Chondrocyte (in vitro differentiated cells): ENCODE results near the gene GLI3. TPM values are rescaled to one million over a fixed set of nuclear protein-coding genes. Genes with fewer than 3 reads are reported as not detected.

Source experiments
- DNase-seq: peaks from one replicate; pipeline ENCODE4 v3.0.0; 2021; ENCODE audit warnings: mixed read lengths, low spot score
- H3K27ac Mint-ChIP-seq: one replicate; pipeline ENCODE4 v1.8.0; 2021; ENCODE audit warnings: mild to moderate bottlenecking, moderate library complexity, mixed read lengths; ENCODE audit not compliant: unreplicated experiment
- H3K27me3 Mint-ChIP-seq: 2 replicates; pipeline ENCODE4 v1.8.0; 2021; ENCODE audit warnings: low read depth, mixed read lengths
- H3K36me3 Mint-ChIP-seq: 2 replicates; pipeline ENCODE4 v1.8.0; 2021; ENCODE audit warnings: low read depth, mixed read lengths
- H3K4me1 Mint-ChIP-seq: 2 replicates; pipeline ENCODE4 v1.8.0; 2021; ENCODE audit warnings: low read depth, mild to moderate bottlenecking, mixed read lengths
- H3K4me3 Mint-ChIP-seq: one replicate; pipeline ENCODE4 v1.8.0; 2021; ENCODE audit warnings: mild to moderate bottlenecking, moderate library complexity, mixed read lengths; ENCODE audit not compliant: unreplicated experiment
- H3K9me3 Mint-ChIP-seq: 2 replicates; pipeline ENCODE4 v1.8.0; 2021; ENCODE audit warnings: low read depth, mixed read lengths
- total RNA-seq: library from RNA; stranded (reverse); gene quantifications from 3 replicates; pipeline ENCODE4 v1.2.1, GENCODE V29; 2021
- TF ChIP-seq, protein P1 (sequence below): fragments of 200-600 bp; sonication (generic); IDR thresholded peaks from 2 replicates; pipeline ENCODE4 v1.5.0; 2021; ENCODE audit warnings: antibody characterized with exemption, mild to moderate bottlenecking, moderate library complexity

Gene GLI3
- total RNA-seq, 1 donor from 2014 or later = 11.7 TPM

DNA sequence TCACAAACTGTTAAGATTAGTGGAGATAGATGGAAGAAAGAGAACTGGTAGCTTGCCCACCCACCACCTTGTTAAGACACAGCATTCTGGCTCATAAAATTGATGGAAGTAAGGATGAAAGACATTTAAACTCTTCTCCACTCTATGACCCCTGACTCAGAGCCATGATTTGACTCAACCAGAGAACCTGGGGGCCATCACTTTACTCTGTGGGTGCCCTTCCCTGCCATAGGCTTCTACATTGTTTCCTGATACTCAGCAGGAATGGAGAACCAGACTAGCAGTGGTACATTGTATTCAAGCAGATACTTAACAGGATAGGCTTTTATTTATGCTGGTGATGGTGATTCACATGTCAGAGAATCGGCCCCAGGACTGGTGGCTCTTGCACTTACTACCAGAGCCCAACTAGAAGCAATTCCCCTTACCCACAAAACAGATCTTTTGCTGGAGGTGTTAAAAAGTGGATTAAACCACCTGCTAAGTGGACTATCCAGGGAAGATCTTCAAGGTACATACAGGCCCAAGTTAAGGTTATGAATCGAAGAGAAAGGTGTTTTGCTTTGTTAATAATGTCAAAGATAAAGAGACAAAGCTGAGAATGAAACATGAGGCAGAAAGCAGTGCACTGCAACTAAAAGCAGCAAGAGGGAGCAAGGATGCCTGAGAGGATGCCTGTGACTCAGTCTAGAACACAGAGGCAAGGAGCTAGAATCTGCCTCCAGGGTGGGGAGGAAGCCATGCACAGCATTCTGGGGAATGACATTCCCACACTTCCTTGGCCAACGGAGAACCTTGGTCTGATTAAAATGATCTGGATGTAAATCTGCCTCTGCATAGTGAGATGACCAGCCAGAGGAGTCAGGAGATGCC lies 36.0 kb upstream of the GLI3 start:
- TF ChIP-seq, protein P1, sequence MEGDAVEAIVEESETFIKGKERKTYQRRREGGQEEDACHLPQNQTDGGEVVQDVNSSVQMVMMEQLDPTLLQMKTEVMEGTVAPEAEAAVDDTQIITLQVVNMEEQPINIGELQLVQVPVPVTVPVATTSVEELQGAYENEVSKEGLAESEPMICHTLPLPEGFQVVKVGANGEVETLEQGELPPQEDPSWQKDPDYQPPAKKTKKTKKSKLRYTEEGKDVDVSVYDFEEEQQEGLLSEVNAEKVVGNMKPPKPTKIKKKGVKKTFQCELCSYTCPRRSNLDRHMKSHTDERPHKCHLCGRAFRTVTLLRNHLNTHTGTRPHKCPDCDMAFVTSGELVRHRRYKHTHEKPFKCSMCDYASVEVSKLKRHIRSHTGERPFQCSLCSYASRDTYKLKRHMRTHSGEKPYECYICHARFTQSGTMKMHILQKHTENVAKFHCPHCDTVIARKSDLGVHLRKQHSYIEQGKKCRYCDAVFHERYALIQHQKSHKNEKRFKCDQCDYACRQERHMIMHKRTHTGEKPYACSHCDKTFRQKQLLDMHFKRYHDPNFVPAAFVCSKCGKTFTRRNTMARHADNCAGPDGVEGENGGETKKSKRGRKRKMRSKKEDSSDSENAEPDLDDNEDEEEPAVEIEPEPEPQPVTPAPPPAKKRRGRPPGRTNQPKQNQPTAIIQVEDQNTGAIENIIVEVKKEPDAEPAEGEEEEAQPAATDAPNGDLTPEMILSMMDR = peak; percentile 77
- Mint-ChIP-seq H3K9me3 (peaks cover 1% of the 10 kb centered on the region), H3K4me3 (no peak overlapping the region), H3K27ac (no peak overlapping the region), H3K27me3 (no peaks in the 10 kb centered on the region), H3K4me1 (peaks cover 21% of the 10 kb centered on the region), H3K36me3 (no peaks in the 10 kb centered on the region)
- no peak for DNase-seq

DNA sequence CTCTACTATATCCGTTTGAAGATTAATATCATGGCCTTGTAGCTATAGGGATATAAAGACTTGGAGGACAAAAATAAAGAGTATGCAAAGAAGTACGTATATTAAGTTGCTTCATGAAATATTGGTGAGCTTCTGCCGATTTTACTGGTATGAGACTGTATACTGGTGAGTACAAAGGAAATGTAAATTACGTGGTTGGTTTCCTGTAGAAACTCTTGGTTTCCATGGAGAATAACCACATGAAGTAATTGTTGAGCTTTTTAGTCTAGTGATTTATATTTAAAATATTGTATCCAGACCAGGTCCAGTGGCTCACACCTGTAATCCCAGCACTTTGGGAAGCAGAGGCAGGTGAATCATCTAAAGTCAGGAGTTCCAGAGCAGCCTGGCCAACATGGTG lies 32.2 kb upstream of the GLI3 start:
- no peak for DNase-seq
- Mint-ChIP-seq H3K36me3 (no peaks in the 10 kb centered on the region), H3K4me1 (peaks cover 20% of the 10 kb centered on the region), H3K4me3 (no peak overlapping the region), H3K9me3 (peaks cover 2% of the 10 kb centered on the region), H3K27me3 (no peaks in the 10 kb centered on the region), H3K27ac (no peak overlapping the region)
- TF ChIP-seq, protein P1 = no peak

DNA sequence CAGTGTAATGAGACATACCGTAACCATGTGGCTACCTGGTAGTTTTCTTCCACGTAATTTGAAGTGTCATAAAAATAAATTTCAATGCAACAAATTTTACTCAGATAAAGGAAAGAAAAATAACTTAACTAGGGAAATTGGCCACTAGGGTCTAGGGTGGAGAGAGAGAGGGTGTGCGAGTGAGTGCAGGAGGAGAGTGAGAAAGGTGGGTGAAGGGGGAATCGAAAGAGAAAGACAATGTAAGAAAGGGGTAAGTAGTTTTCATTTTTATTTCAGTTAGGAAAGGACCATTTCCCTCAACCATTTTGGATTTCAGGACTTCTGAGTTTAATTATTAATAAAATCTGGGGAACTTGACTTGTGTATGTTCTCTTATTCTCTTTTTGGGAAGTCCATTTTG lies 27.7 kb upstream of the GLI3 start:
- Mint-ChIP-seq H3K27ac (no peak overlapping the region), H3K4me1 (peaks cover 9% of the 10 kb centered on the region), H3K4me3 (no peak overlapping the region), H3K27me3 (no peaks in the 10 kb centered on the region), H3K9me3 (peaks cover 2% of the 10 kb centered on the region), H3K36me3 (no peaks in the 10 kb centered on the region)
- TF ChIP-seq, protein P1 = no peak
- no peak for DNase-seq

DNA sequence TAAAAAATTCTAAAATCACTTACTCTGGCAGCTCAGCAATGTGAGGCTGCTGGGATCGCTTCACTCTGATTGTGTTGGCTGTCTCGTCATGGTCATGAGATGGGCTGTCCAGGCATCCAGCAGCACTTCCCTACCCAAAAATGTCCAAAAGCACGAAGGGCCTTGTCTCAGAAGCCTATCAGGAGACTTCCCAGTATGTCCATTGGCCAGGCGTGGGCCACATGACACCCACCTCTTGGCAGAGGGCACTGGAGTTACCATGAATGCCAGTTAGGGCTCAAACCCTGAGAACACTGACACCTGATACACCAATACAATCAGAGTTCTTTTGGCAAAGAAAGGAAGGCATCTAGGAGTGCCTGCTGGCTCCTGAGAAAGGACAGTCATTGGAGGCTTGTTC lies 27.0 kb upstream of the GLI3 start:
- H3K4me1 Mint-ChIP-seq = peaks cover 9% of the 10 kb centered on the region
- no peaks in the 10 kb centered on the region for H3K36me3 Mint-ChIP-seq
- no peaks in the 10 kb centered on the region for H3K27me3 Mint-ChIP-seq
- TF ChIP-seq, protein P1 = no peak
- peaks cover 2% of the 10 kb centered on the region for H3K9me3 Mint-ChIP-seq
- H3K4me3 Mint-ChIP-seq = no peak overlapping the region
- no peak overlapping the region for H3K27ac Mint-ChIP-seq
- DNase-seq = no peak

DNA sequence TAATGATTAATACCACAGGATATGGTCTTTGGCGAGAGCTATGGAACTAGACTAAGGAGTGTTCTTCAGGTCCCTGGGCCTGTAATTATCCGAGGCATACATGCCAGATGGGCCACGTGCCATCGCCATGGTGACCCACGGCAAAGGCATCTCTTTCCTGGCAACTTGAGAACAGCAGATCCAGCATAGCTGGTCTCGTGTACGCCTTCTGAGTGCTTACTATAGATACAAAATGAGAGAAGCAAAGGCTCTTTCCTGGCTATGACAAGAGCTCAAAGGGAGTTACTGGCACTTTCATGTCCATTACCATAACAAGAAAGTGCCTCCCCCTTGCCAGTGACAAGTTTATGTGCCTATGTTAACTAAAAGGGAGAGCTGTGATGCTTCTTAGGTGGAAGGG lies 26.0 kb upstream of the GLI3 start:
- H3K36me3 Mint-ChIP-seq = no peaks in the 10 kb centered on the region
- TF ChIP-seq, protein P1 = no peak
- H3K9me3 Mint-ChIP-seq = peaks cover 2% of the 10 kb centered on the region
- no peaks in the 10 kb centered on the region for H3K27me3 Mint-ChIP-seq
- no peak for DNase-seq
- H3K4me1 Mint-ChIP-seq = peaks cover 9% of the 10 kb centered on the region
- H3K27ac Mint-ChIP-seq = peak overlapping the region; percentile 37
- no peak overlapping the region for H3K4me3 Mint-ChIP-seq
